ENCODE data around the gene TRIM23.

- TF ChIP-seq CTCF (IDR thresholded peaks at IDR 0.05; ENCODE audit: low read depth, low read length) (no peak), EZH2phosphoT487 (IDR thresholded peaks at IDR 0.05; ENCODE audit: low read depth) (no peak)
Measured at GRCh38 chr5:65555287-65555686, 68.8 kb downstream of the TRIM23 start.

Measured in OCI-LY3 (cell line).